Nephron (organoid): ENCODE data around the gene B3GNT3.
A peak's percentile ranks its signal among the peaks of the same experiment; 100 is the strongest.
"Not testable (repeated sequence)": the region's sequence is repeated elsewhere in the genome, so short reads cannot be mapped to it uniquely, and the experiment has no call there.

Source experiments
- H3K27ac Mint-ChIP-seq, 3 experiments: 2 replicates each; pipeline ENCODE4 v1.8.0; 2020; ENCODE audit warnings: mixed read lengths in 3 of 3, mild to moderate bottlenecking in 2 of 3, moderate library complexity in 1 of 3
- H3K27me3 Mint-ChIP-seq: 2 replicates; pipeline ENCODE4 v1.8.0; 2021; ENCODE audit warnings: low read depth, mild to moderate bottlenecking, moderate library complexity, mixed read lengths
- H3K36me3 Mint-ChIP-seq: 2 replicates; pipeline ENCODE4 v1.8.0; 2020; ENCODE audit warnings: low read depth, mixed read lengths
- H3K4me1 Mint-ChIP-seq: 2 replicates; pipeline ENCODE4 v1.8.0; 2020; ENCODE audit warnings: mixed read lengths
- H3K4me3 Mint-ChIP-seq, 3 experiments: 2 replicates each; pipeline ENCODE4 v1.8.0; 2020; ENCODE audit warnings: mild to moderate bottlenecking in 3 of 3, mixed read lengths in 3 of 3, moderate library complexity in 2 of 3
- H3K9me3 Mint-ChIP-seq: 2 replicates; pipeline ENCODE4 v1.8.0; 2020; ENCODE audit warnings: mixed read lengths
- TF ChIP-seq, protein P1 (sequence below), 3 experiments: fragments of 200-600 bp; sonication (generic); IDR thresholded peaks; one replicate each; pipeline ENCODE4 v1.5.0; 2021; ENCODE audit warnings: antibody characterized with exemption in 3 of 3; ENCODE audit not compliant: unreplicated experiment in 3 of 3

The B3GNT3 gene

DNA sequence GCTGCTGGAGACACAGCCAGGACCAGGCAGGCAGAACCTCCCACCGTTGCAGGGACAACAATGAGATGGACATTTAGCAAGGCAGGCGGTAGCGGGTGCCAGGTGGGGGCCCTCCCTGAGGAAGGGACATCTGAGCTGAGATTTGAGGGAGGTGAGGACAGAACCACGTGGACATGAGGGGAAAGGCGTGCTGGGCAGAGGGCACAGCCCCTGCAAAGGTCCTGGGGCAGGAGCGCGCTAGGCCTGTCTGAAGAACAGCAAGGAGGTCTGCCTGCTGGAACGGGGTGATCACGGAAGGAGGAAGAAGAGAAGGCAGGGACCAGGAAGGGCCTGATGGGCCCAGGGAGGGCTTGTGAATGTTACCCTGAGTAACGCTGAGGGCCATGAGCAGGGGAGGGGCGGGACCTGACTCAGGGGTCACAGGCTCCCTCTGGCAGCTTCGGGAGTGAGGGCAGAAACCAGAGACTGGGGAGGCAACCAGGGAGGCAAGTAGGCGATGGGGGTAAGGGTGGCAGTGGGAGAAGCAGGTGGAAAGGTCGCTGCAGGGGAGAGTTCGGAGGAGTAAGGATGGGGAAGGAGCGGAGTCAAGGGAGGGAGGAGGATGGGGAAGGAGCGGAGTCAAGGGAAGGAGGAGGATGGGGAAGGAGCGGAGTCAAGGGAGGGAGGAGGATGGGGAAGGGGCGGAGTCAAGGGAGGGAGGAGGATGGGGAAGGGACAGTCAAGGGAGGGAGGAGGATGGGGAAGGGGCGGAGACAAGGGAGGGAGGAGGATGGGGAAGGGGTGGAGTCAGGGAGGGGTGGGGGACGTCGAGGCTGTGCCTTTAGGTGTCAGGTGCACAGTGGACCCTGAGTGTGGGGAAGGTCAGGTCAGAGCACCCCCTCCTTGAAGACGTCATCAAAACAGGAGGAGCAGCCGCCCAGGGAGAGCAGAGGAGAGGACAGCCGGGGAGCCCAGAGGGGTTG lies 15.7 kb upstream of the B3GNT3 start:
- H3K36me3 Mint-ChIP-seq, result peaks cover 4% of the 10 kb centered on the region
- no peak overlapping the region for H3K27ac Mint-ChIP-seq
- no peaks in the 10 kb centered on the region for H3K9me3 Mint-ChIP-seq
- TF ChIP-seq, protein P1, sequence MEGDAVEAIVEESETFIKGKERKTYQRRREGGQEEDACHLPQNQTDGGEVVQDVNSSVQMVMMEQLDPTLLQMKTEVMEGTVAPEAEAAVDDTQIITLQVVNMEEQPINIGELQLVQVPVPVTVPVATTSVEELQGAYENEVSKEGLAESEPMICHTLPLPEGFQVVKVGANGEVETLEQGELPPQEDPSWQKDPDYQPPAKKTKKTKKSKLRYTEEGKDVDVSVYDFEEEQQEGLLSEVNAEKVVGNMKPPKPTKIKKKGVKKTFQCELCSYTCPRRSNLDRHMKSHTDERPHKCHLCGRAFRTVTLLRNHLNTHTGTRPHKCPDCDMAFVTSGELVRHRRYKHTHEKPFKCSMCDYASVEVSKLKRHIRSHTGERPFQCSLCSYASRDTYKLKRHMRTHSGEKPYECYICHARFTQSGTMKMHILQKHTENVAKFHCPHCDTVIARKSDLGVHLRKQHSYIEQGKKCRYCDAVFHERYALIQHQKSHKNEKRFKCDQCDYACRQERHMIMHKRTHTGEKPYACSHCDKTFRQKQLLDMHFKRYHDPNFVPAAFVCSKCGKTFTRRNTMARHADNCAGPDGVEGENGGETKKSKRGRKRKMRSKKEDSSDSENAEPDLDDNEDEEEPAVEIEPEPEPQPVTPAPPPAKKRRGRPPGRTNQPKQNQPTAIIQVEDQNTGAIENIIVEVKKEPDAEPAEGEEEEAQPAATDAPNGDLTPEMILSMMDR (IDR thresholded peaks at IDR 0.05; ENCODE audit: unreplicated experiment in 3 of 3), result no peak
- H3K4me3 Mint-ChIP-seq, result peak overlapping the region in 2 of 3 experiments; percentile 24 to 34
- H3K4me1 Mint-ChIP-seq, result no peaks in the 10 kb centered on the region
- peaks cover 37% of the 10 kb centered on the region for H3K27me3 Mint-ChIP-seq

DNA sequence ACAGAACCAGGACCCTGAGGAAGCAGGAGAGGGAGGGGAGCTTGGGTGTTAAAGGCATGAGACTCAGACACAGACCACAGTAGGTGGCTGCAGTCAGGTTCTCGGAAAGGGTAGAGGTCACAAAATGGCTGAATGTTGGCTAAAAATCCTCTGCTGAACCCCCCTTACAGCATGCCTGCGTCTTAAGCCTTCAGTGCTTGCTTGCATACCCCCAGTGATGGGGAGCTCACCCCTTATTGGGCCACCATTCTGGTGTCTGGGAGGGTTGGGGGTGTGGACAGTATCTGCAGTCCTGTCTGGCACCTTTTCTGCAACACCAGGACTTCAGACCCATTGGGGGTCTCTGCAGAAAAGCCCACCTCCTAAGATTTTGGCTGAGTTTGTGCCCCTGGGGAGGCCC lies 14.2 kb upstream of the B3GNT3 start:
- H3K4me1 Mint-ChIP-seq, result no peaks in the 10 kb centered on the region

DNA sequence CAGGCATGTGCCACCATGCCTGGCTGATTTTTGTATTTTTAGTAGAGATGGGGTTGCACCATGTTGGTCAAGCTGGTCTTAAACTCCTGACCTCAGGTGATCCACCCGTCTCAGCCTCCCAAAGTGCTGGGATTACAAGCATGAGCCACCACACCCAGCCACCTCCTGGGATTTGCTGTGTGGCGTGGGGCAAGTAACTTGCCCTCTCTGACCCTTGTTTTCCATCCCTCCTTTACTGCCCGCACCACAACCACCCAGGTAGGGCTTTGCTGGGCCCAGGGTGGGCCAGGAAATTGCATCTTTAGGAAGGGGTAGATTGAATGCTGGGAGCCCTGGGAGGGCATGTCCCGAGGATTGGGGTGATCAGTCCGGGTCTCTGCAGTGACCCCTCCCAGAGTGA lies 11.2 kb upstream of the B3GNT3 start:
- not testable (repeated sequence) for H3K36me3 Mint-ChIP-seq, H3K4me3 Mint-ChIP-seq, H3K9me3 Mint-ChIP-seq, H3K27ac Mint-ChIP-seq, H3K4me1 Mint-ChIP-seq
- peaks cover 16% of the 10 kb centered on the region for H3K27me3 Mint-ChIP-seq

More for the DNA sequence above, 14.2 kb upstream of the B3GNT3 start:
- Mint-ChIP-seq H3K36me3 (peaks cover 4% of the 10 kb centered on the region), H3K9me3 (no peaks in the 10 kb centered on the region), H3K27me3 (peaks cover 32% of the 10 kb centered on the region), H3K27ac (no peak overlapping the region), H3K4me3 (no peak overlapping the region)
- TF ChIP-seq, protein P1 (IDR thresholded peaks at IDR 0.05; ENCODE audit: unreplicated experiment in 3 of 3), result no peak

- TF ChIP-seq, protein P1 (IDR thresholded peaks at IDR 0.05; ENCODE audit: unreplicated experiment in 3 of 3), result peak; percentile 76 to 80 (median 77)
- Mint-ChIP-seq H3K4me1 (no peaks in the 10 kb centered on the region), H3K4me3 (no peak overlapping the region), H3K27ac (peak overlapping the region in 1 of 3 experiments; percentile 50), H3K9me3 (no peaks in the 10 kb centered on the region), H3K36me3 (peaks cover 4% of the 10 kb centered on the region), H3K27me3 (peaks cover 14% of the 10 kb centered on the region)
These were observed 10.5 kb upstream of the B3GNT3 start for GRCh38 chr19:17784201-17785008.

GRCh38 chr19:17787274-17787913 lies 7.5 kb upstream of the B3GNT3 start:
- Mint-ChIP-seq H3K4me3 (no peak overlapping the region), H3K27ac (no peak overlapping the region), H3K36me3 (peaks cover 2% of the 10 kb centered on the region), H3K9me3 (no peaks in the 10 kb centered on the region), H3K4me1 (peaks cover 5% of the 10 kb centered on the region), H3K27me3 (peaks cover 23% of the 10 kb centered on the region)
- TF ChIP-seq, protein P1 (IDR thresholded peaks at IDR 0.05; ENCODE audit: unreplicated experiment in 3 of 3), result no peak

DNA sequence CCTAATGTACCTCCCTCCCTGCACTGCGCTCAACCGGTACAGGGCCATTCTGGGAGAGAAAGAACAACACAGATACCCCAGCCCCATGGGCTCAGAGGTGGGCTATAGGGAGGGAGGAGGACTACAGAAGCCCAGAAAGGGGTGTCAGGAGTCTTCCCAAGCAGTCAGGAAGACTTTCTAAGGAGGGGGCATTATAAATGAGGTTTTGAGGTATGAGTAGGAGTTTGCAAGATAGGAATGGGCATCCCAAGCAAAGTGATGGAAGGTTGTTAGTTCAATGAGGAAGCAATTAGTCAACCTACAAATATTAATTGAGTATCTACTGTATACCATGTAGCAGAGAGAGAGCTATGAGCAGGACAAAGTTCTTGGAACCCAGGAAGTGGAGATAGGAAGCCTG lies 6.3 kb upstream of the B3GNT3 start:
- H3K9me3 Mint-ChIP-seq, result no peaks in the 10 kb centered on the region
- TF ChIP-seq, protein P1 (IDR thresholded peaks at IDR 0.05; ENCODE audit: unreplicated experiment in 3 of 3), result no peak
- peaks cover 5% of the 10 kb centered on the region for H3K4me1 Mint-ChIP-seq
- H3K27me3 Mint-ChIP-seq, result peaks cover 32% of the 10 kb centered on the region
- no peaks in the 10 kb centered on the region for H3K36me3 Mint-ChIP-seq
- no peak overlapping the region for H3K27ac Mint-ChIP-seq
- H3K4me3 Mint-ChIP-seq, result no peak overlapping the region
